ENCODE measurements around the gene GSTP1. TPM values are rescaled to one million over a fixed set of nuclear protein-coding genes. Genes with fewer than 3 reads are reported as not detected.
"Not testable (repeated sequence)": the region's sequence is repeated elsewhere in the genome, so short reads cannot be mapped to it uniquely, and the experiment has no call there.

GSTP1 gene
- total and polyA plus RNA-seq, 4 donors = 241 to 756 (median 473) TPM

GRCh38 chr11:67592880-67593564 lies 9.4 kb downstream of the GSTP1 start:
- Histone ChIP-seq H3K4me3 (ENCODE audit: low read depth, low read length) (no peak overlapping the region), H3K9me3 (ENCODE audit: control insufficient read depth, insufficient read depth, low read length) (no peaks in the 10 kb centered on the region), H3K36me3 (ENCODE audit: control insufficient read depth, insufficient read depth, low read length) (no peaks in the 10 kb centered on the region), H3K4me1 (ENCODE audit: control insufficient read depth, insufficient read depth, low read length) (no peaks in the 10 kb centered on the region), H3K27me3 (ENCODE audit: control insufficient read depth, insufficient read depth, low read length) (no peaks in the 10 kb centered on the region), H3K27ac (ENCODE audit: low read depth, low read length) (no peak overlapping the region)
- DNase-seq (ENCODE audit: low read depth in 4 of 6, low spot score in 6 of 6) = no peak
- 46% methylated on average over 10 of the region's 12 CpGs for WGBS (ENCODE audit: insufficient coverage)

- DNase-seq (ENCODE audit: low read depth in 4 of 6, low spot score in 6 of 6) = no peak
- H3K36me3 ChIP-seq (ENCODE audit: control insufficient read depth, insufficient read depth, low read length) = no peaks in the 10 kb centered on the region
- no peak overlapping the region for H3K27ac ChIP-seq (ENCODE audit: low read depth, low read length)
- no peak overlapping the region for H3K4me3 ChIP-seq (ENCODE audit: low read depth, low read length)
- 64% methylated on average over 2 of the region's 3 CpGs for whole genome bisulfite sequencing (ENCODE audit: insufficient coverage)
- H3K4me1 ChIP-seq (ENCODE audit: control insufficient read depth, insufficient read depth, low read length) = no peaks in the 10 kb centered on the region
- H3K9me3 ChIP-seq (ENCODE audit: control insufficient read depth, insufficient read depth, low read length) = no peaks in the 10 kb centered on the region
- no peaks in the 10 kb centered on the region for H3K27me3 ChIP-seq (ENCODE audit: control insufficient read depth, insufficient read depth, low read length)
Observed at GRCh38 chr11:67593565-67593905, 9.9 kb downstream of the GSTP1 start.

- DNase-seq (ENCODE audit: low read depth in 4 of 6, low spot score in 6 of 6) = no peak
- H3K4me3 ChIP-seq (ENCODE audit: low read depth, low read length) = no peak overlapping the region
- H3K9me3 ChIP-seq (ENCODE audit: control insufficient read depth, insufficient read depth, low read length) = no peaks in the 10 kb centered on the region
- H3K4me1 ChIP-seq (ENCODE audit: control insufficient read depth, insufficient read depth, low read length) = no peaks in the 10 kb centered on the region
- WGBS (ENCODE audit: insufficient coverage) = no CpG with 5 or more reads among the region's 3 CpGs
- H3K27ac ChIP-seq (ENCODE audit: low read depth, low read length) = no peak overlapping the region
- H3K36me3 ChIP-seq (ENCODE audit: control insufficient read depth, insufficient read depth, low read length) = no peaks in the 10 kb centered on the region
- no peaks in the 10 kb centered on the region for H3K27me3 ChIP-seq (ENCODE audit: control insufficient read depth, insufficient read depth, low read length)
Observed at GRCh38 chr11:67594480-67594879, 10.9 kb downstream of the GSTP1 start.

GRCh38 chr11:67596753-67597300 lies 13.2 kb downstream of the GSTP1 start:
- no peaks in the 10 kb centered on the region for H3K36me3 ChIP-seq (ENCODE audit: control insufficient read depth, insufficient read depth, low read length)
- no peak for DNase-seq (ENCODE audit: low read depth in 4 of 6, low spot score in 6 of 6)
- H3K27me3 ChIP-seq (ENCODE audit: control insufficient read depth, insufficient read depth, low read length) = no peaks in the 10 kb centered on the region
- WGBS (ENCODE audit: insufficient coverage) = no CpG with 5 or more reads among the region's 1 CpG
- H3K27ac ChIP-seq (ENCODE audit: low read depth, low read length) = no peak overlapping the region
- no peak overlapping the region for H3K4me3 ChIP-seq (ENCODE audit: low read depth, low read length)
- H3K4me1 ChIP-seq (ENCODE audit: control insufficient read depth, insufficient read depth, low read length) = no peaks in the 10 kb centered on the region
- H3K9me3 ChIP-seq (ENCODE audit: control insufficient read depth, insufficient read depth, low read length) = no peaks in the 10 kb centered on the region

- H3K9me3 ChIP-seq (ENCODE audit: control insufficient read depth, insufficient read depth, low read length); H3K4me1 ChIP-seq (ENCODE audit: control insufficient read depth, insufficient read depth, low read length); DNase-seq (ENCODE audit: low read depth in 4 of 6, low spot score in 6 of 6); H3K36me3 ChIP-seq (ENCODE audit: control insufficient read depth, insufficient read depth, low read length); H3K27me3 ChIP-seq (ENCODE audit: control insufficient read depth, insufficient read depth, low read length); H3K27ac ChIP-seq (ENCODE audit: low read depth, low read length); H3K4me3 ChIP-seq (ENCODE audit: low read depth, low read length): not testable (repeated sequence)
- WGBS (ENCODE audit: insufficient coverage) = no CpG with 5 or more reads among the region's 3 CpGs
Observed at GRCh38 chr11:67597458-67597857, 13.8 kb downstream of the GSTP1 start.

- H3K9me3 ChIP-seq (ENCODE audit: control insufficient read depth, insufficient read depth, low read length); DNase-seq (ENCODE audit: low read depth in 4 of 6, low spot score in 6 of 6); H3K27me3 ChIP-seq (ENCODE audit: control insufficient read depth, insufficient read depth, low read length); H3K4me1 ChIP-seq (ENCODE audit: control insufficient read depth, insufficient read depth, low read length); H3K36me3 ChIP-seq (ENCODE audit: control insufficient read depth, insufficient read depth, low read length); H3K4me3 ChIP-seq (ENCODE audit: low read depth, low read length); H3K27ac ChIP-seq (ENCODE audit: low read depth, low read length): not testable (repeated sequence)
- WGBS (ENCODE audit: insufficient coverage) = 91% methylated on average over 14 of the region's 26 CpGs
Observed at GRCh38 chr11:67597963-67598362, 14.4 kb downstream of the GSTP1 start.

- H3K4me1 ChIP-seq (ENCODE audit: control insufficient read depth, insufficient read depth, low read length) = no peaks in the 10 kb centered on the region
- no peaks in the 10 kb centered on the region for H3K36me3 ChIP-seq (ENCODE audit: control insufficient read depth, insufficient read depth, low read length)
- no peak overlapping the region for H3K27ac ChIP-seq (ENCODE audit: low read depth, low read length)
- no peaks in the 10 kb centered on the region for H3K9me3 ChIP-seq (ENCODE audit: control insufficient read depth, insufficient read depth, low read length)
- no peak overlapping the region for H3K4me3 ChIP-seq (ENCODE audit: low read depth, low read length)
- DNase-seq (ENCODE audit: low read depth in 4 of 6, low spot score in 6 of 6) = no peak
- 50% methylated on average over 1 of the region's 1 CpG for WGBS (ENCODE audit: insufficient coverage)
- H3K27me3 ChIP-seq (ENCODE audit: control insufficient read depth, insufficient read depth, low read length) = no peaks in the 10 kb centered on the region
Observed at GRCh38 chr11:67599149-67599548, 15.5 kb downstream of the GSTP1 start.

GRCh38 chr11:67600324-67601029 lies 16.9 kb downstream of the GSTP1 start:
- H3K27ac ChIP-seq (ENCODE audit: low read depth, low read length) = no peak overlapping the region
- DNase-seq (ENCODE audit: low read depth in 4 of 6, low spot score in 6 of 6) = no peak
- H3K36me3 ChIP-seq (ENCODE audit: control insufficient read depth, insufficient read depth, low read length) = no peaks in the 10 kb centered on the region
- no peak overlapping the region for H3K4me3 ChIP-seq (ENCODE audit: low read depth, low read length)
- WGBS (ENCODE audit: insufficient coverage) = 72% methylated on average over 4 of the region's 7 CpGs
- no peaks in the 10 kb centered on the region for H3K9me3 ChIP-seq (ENCODE audit: control insufficient read depth, insufficient read depth, low read length)
- H3K4me1 ChIP-seq (ENCODE audit: control insufficient read depth, insufficient read depth, low read length) = peaks cover 6% of the 10 kb centered on the region
- H3K27me3 ChIP-seq (ENCODE audit: control insufficient read depth, insufficient read depth, low read length) = no peaks in the 10 kb centered on the region

GRCh38 chr11:67601098-67601497 lies 17.5 kb downstream of the GSTP1 start:
- WGBS (ENCODE audit: insufficient coverage) = 94% methylated on average over 7 of the region's 7 CpGs
- H3K27ac ChIP-seq (ENCODE audit: low read depth, low read length) = no peak overlapping the region
- no peak overlapping the region for H3K4me3 ChIP-seq (ENCODE audit: low read depth, low read length)
- no peaks in the 10 kb centered on the region for H3K36me3 ChIP-seq (ENCODE audit: control insufficient read depth, insufficient read depth, low read length)
- H3K4me1 ChIP-seq (ENCODE audit: control insufficient read depth, insufficient read depth, low read length) = peaks cover 13% of the 10 kb centered on the region
- no peak for DNase-seq (ENCODE audit: low read depth in 4 of 6, low spot score in 6 of 6)
- H3K9me3 ChIP-seq (ENCODE audit: control insufficient read depth, insufficient read depth, low read length) = no peaks in the 10 kb centered on the region
- H3K27me3 ChIP-seq (ENCODE audit: control insufficient read depth, insufficient read depth, low read length) = no peaks in the 10 kb centered on the region

- not testable (repeated sequence) for H3K4me3 ChIP-seq (ENCODE audit: low read depth, low read length); H3K9me3 ChIP-seq (ENCODE audit: control insufficient read depth, insufficient read depth, low read length); H3K27ac ChIP-seq (ENCODE audit: low read depth, low read length); H3K36me3 ChIP-seq (ENCODE audit: control insufficient read depth, insufficient read depth, low read length); DNase-seq (ENCODE audit: low read depth in 4 of 6, low spot score in 6 of 6); H3K27me3 ChIP-seq (ENCODE audit: control insufficient read depth, insufficient read depth, low read length)
- H3K4me1 ChIP-seq (ENCODE audit: control insufficient read depth, insufficient read depth, low read length) = peaks cover 32% of the 10 kb centered on the region
- WGBS (ENCODE audit: insufficient coverage) = 45% methylated on average over 1 of the region's 4 CpGs
Observed at GRCh38 chr11:67604119-67604518, 20.5 kb downstream of the GSTP1 start.

Data from spinal cord (tissue), 10 donors.